ENCODE results near the gene LRFN3. TPM values are rescaled to one million over a fixed set of nuclear protein-coding genes. Genes with fewer than 3 reads are reported as not detected.
A peak's percentile ranks its signal among the peaks of the same experiment; 100 is the strongest.

LRFN3 gene
- total and polyA plus RNA-seq, 2 of the 13 experiments (the other 11 are each of a cell fraction or from before 2014, with no cell fraction given): 0.74 to 1.6 TPM

DNA sequence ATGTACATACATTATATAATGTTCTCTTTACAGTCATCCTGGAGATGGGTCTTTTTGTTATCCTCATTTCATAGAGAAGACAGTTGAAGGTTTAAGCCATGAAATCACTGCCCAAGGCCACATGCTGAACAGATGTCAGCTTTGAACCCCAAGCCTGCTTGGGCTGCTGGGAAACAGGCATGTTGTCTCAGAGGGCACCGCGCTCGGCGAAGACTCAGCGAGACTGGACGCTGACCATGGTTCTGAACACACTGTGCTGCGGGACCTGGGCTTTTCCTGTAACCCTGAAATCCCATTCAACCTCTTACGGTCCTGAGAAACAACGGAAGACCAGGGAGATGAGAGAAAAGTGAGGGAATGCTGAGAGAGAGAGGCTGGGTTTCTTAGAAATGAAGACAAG, 27.3 kb downstream of the LRFN3 start:
- in situ Hi-C loops (cut with HindIII; ENCODE audit: extremely low pct_ligation_motif_present, low pct_unique_long_range_greater_than_20kb): no loop called here
- Histone ChIP-seq H3K27me3 (ENCODE audit: control insufficient read depth in 1 of 2, insufficient read depth in 2 of 2, low read length in 2 of 2) (peaks cover 0 to 20% of the 10 kb centered on the region in 2 experiments; a peak in 2 of 5 replicates), H3K4me3 (replicated peaks in 1 of 3; ENCODE audit: insufficient read depth in 1 of 3, low read depth in 2 of 3, low read length in 3 of 3) (no peak overlapping the region), H3K36me3 (replicated peaks in 1 of 2; ENCODE audit: control insufficient read depth in 1 of 2, insufficient read depth in 2 of 2, low read length in 2 of 2) (no peaks in the 10 kb centered on the region), H3K27ac (ENCODE audit: extremely low read length, insufficient read depth, low read length) (no peak overlapping the region), H3K79me2 (ENCODE audit: insufficient read depth, low read length) (no peaks in the 10 kb centered on the region), H3K9me3 (ENCODE audit: low read length) (no peaks in the 10 kb centered on the region), H3K4me1 (ENCODE audit: insufficient read depth, low read length) (no peaks in the 10 kb centered on the region), H3K4me2 (ENCODE audit: low read depth, low read length) (no peak overlapping the region), H3K9ac (ENCODE audit: insufficient read depth, low read depth, low read length) (no peak overlapping the region), H4K20me1 (ENCODE audit: insufficient read depth, low read length) (peaks cover 9% of the 10 kb centered on the region; the same call in 1 of the 2 replicates), H2AFZ (ENCODE audit: low read length) (no peak overlapping the region)
- DNase-seq (ENCODE audit: low spot score) (peak; percentile 34), ATAC-seq (peak; percentile 78), FAIRE-seq (peak; percentile 66)
- CTCF ChIA-PET (ENCODE audit: low intra/inter-chr PET ratio, low total read pairs): no interaction called here
- POLR2A ChIA-PET: no interaction called here
- WGBS (ENCODE audit: low lambda C conversion rate): under 1% methylated on average over 9 of the region's 9 CpGs
- intact Hi-C loops (cut with micrococcal nuclease; ENCODE audit: unreplicated experiment): no loop called here
- BruUV-seq (replicated peaks): no TSS peak
- TF ChIP-seq ZNF431 (CRISPR knock-in tag; IDR thresholded peaks at IDR 0.05; ENCODE audit: borderline replicate concordance, low read depth) (peak; percentile 39; the same call in 1 of the 2 replicates), GATAD1 (CRISPR knock-in tag; IDR thresholded peaks at IDR 0.05) (peak; percentile 62; the same call in 1 of the 2 replicates), ZNF605 (CRISPR knock-in tag; IDR thresholded peaks at IDR 0.05) (peak; percentile 72), PRMT3 (CRISPR knock-in tag; IDR thresholded peaks at IDR 0.05; ENCODE audit: borderline replicate concordance, low read depth) (no peak; the same call in 1 of the 2 replicates), REPIN1 (CRISPR knock-in tag; IDR thresholded peaks at IDR 0.05; ENCODE audit: borderline replicate concordance, low read depth) (0 out of 2 replicates have a peak, but pooled peaks have one; percentile 42), ZMYM4 (CRISPR knock-in tag; IDR thresholded peaks at IDR 0.05) (peak; percentile 28; the same call in 1 of the 2 replicates), ZNF660 (CRISPR knock-in tag; IDR thresholded peaks at IDR 0.05; ENCODE audit: borderline replicate concordance, low read depth) (no peak), ZNF367 (CRISPR knock-in tag; IDR thresholded peaks at IDR 0.05; ENCODE audit: borderline replicate concordance) (peak; percentile 85; the same call in 1 of the 2 replicates), STAG1 (CRISPR knock-in tag; IDR thresholded peaks at IDR 0.05) (0 out of 2 replicates have a peak, but pooled peaks have one; percentile 10), PRPF4 (IDR thresholded peaks at IDR 0.05; ENCODE audit: low read depth, low read length, poor library complexity, severe bottlenecking) (no peak), SPEN (CRISPR knock-in tag; IDR thresholded peaks at IDR 0.05; ENCODE audit: low read depth) (peak; percentile 25; the same call in 1 of the 2 replicates), ARNT2 (CRISPR knock-in tag; IDR thresholded peaks at IDR 0.05; ENCODE audit: low read depth) (peak; percentile 53; the same call in 1 of the 2 replicates), ZBTB1 (CRISPR knock-in tag; IDR thresholded peaks at IDR 0.05; ENCODE audit: borderline replicate concordance) (peak; percentile 55; the same call in 1 of the 2 replicates), CBFB (CRISPR knock-in tag; IDR thresholded peaks at IDR 0.05) (no peak), KDM1A (CRISPR knock-in tag; IDR thresholded peaks at IDR 0.05) (no peak), ZNF33A (CRISPR knock-in tag; IDR thresholded peaks at IDR 0.05; ENCODE audit: borderline replicate concordance) (no peak)
- TF ChIP-seq, protein P1, sequence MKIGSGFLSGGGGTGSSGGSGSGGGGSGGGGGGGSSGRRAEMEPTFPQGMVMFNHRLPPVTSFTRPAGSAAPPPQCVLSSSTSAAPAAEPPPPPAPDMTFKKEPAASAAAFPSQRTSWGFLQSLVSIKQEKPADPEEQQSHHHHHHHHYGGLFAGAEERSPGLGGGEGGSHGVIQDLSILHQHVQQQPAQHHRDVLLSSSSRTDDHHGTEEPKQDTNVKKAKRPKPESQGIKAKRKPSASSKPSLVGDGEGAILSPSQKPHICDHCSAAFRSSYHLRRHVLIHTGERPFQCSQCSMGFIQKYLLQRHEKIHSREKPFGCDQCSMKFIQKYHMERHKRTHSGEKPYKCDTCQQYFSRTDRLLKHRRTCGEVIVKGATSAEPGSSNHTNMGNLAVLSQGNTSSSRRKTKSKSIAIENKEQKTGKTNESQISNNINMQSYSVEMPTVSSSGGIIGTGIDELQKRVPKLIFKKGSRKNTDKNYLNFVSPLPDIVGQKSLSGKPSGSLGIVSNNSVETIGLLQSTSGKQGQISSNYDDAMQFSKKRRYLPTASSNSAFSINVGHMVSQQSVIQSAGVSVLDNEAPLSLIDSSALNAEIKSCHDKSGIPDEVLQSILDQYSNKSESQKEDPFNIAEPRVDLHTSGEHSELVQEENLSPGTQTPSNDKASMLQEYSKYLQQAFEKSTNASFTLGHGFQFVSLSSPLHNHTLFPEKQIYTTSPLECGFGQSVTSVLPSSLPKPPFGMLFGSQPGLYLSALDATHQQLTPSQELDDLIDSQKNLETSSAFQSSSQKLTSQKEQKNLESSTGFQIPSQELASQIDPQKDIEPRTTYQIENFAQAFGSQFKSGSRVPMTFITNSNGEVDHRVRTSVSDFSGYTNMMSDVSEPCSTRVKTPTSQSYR (CRISPR knock-in tag; IDR thresholded peaks at IDR 0.05; ENCODE audit: borderline replicate concordance): peak; percentile 43; the same call in 1 of the 2 replicates
- TF ChIP-seq, protein P2, sequence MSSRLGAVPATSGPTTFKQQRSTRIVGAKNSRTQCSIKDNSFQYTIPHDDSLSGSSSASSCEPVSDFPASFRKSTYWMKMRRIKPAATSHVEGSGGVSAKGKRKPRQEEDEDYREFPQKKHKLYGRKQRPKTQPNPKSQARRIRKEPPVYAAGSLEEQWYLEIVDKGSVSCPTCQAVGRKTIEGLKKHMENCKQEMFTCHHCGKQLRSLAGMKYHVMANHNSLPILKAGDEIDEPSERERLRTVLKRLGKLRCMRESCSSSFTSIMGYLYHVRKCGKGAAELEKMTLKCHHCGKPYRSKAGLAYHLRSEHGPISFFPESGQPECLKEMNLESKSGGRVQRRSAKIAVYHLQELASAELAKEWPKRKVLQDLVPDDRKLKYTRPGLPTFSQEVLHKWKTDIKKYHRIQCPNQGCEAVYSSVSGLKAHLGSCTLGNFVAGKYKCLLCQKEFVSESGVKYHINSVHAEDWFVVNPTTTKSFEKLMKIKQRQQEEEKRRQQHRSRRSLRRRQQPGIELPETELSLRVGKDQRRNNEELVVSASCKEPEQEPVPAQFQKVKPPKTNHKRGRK (CRISPR knock-in tag; IDR thresholded peaks at IDR 0.05): no peak
- TF ChIP-seq, protein P3, sequence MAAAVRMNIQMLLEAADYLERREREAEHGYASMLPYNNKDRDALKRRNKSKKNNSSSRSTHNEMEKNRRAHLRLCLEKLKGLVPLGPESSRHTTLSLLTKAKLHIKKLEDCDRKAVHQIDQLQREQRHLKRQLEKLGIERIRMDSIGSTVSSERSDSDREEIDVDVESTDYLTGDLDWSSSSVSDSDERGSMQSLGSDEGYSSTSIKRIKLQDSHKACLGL (CRISPR knock-in tag; IDR thresholded peaks at IDR 0.05): 0 out of 2 replicates have a peak, but pooled peaks have one; percentile 27
- TF ChIP-seq, protein P4, sequence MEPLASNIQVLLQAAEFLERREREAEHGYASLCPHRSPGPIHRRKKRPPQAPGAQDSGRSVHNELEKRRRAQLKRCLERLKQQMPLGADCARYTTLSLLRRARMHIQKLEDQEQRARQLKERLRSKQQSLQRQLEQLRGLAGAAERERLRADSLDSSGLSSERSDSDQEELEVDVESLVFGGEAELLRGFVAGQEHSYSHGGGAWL (CRISPR knock-in tag; IDR thresholded peaks at IDR 0.05): peak; percentile 88; the same call in 1 of the 2 replicates

Data from HepG2 (cell line).